ENCODE measurements around the gene ARHGAP19. TPM values are rescaled to one million over a fixed set of nuclear protein-coding genes. Genes with fewer than 3 reads are reported as not detected.
"Not testable (repeated sequence)": the region's sequence is repeated elsewhere in the genome, so short reads cannot be mapped to it uniquely, and the experiment has no call there.

ARHGAP19 gene
- total RNA-seq, 1 donor from 2014 or later, result 15.4 TPM

DNA sequence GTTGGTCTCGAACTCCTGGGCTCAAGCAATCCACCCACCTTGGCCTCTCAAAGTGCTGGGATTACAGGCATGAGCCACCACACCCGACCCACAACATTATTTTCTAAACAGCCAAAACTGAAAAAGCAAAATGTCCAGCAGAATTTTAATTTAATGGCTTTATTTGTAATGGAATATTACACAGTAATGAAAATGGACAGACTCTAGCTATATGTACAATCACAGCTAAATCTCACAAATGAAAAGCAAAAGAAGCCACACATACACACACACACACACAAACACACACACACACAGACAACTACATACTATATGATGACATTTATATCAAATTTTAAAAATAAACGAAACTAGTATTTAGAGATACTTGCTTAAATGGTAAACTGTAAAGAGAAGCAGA lies 18.7 kb downstream of the ARHGAP19 start:
- ATAC-seq, result no peak
- Histone ChIP-seq H3K4me3 (no peak overlapping the region), H3K27ac (no peak overlapping the region)

DNA sequence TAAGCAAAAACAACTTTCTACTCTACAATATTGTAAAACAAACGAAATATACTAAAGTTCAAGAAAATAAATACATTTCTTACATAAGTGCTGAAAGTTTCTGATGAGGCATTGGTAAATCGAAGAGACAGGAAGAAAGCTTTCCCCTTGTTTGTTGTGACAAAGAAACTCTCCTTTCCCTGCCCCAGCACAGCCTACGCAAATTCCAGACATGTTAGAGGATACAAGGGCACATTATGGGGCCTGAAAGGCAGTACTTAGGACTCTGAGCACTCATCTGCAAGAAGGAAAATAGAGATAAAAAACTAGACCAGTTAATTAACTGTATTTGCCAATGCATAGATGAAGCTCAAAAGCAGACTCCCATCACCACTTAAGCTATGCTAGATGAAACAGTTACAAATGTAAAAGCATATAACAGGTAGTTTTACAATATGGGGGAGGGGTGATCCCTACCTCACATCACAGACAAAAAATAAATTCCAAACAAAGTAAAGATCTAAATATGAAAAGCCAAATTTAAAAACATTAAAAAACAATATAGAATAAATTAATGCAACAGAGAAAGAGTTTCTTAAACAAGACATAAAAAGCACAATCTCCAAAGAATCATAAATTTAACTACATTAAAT lies 21.8 kb downstream of the ARHGAP19 start:
- Histone ChIP-seq H3K36me3 (no peaks in the 10 kb centered on the region), H3K9me3 (no peaks in the 10 kb centered on the region), H3K4me3 (no peak overlapping the region), H3K4me1 (no peaks in the 10 kb centered on the region), H3K27ac (no peak overlapping the region), H3K27me3 (ENCODE audit: low read depth) (no peaks in the 10 kb centered on the region)
- TF ChIP-seq, protein P1, sequence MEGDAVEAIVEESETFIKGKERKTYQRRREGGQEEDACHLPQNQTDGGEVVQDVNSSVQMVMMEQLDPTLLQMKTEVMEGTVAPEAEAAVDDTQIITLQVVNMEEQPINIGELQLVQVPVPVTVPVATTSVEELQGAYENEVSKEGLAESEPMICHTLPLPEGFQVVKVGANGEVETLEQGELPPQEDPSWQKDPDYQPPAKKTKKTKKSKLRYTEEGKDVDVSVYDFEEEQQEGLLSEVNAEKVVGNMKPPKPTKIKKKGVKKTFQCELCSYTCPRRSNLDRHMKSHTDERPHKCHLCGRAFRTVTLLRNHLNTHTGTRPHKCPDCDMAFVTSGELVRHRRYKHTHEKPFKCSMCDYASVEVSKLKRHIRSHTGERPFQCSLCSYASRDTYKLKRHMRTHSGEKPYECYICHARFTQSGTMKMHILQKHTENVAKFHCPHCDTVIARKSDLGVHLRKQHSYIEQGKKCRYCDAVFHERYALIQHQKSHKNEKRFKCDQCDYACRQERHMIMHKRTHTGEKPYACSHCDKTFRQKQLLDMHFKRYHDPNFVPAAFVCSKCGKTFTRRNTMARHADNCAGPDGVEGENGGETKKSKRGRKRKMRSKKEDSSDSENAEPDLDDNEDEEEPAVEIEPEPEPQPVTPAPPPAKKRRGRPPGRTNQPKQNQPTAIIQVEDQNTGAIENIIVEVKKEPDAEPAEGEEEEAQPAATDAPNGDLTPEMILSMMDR (IDR thresholded peaks at IDR 0.05), result no peak
- intact Hi-C loops (cut with DNase I), result no loop called here
- no peak for ATAC-seq
- DNase-seq, result no peak

More for the DNA sequence above, 18.7 kb downstream of the ARHGAP19 start:
- no peaks in the 10 kb centered on the region for H3K27me3 ChIP-seq (ENCODE audit: low read depth)
- no peaks in the 10 kb centered on the region for H3K9me3 ChIP-seq
- DNase-seq, result no peak
- no peaks in the 10 kb centered on the region for H3K36me3 ChIP-seq
- intact Hi-C loops (cut with DNase I), result no loop called here
- TF ChIP-seq, protein P1 (IDR thresholded peaks at IDR 0.05), result no peak
- H3K4me1 ChIP-seq, result peaks cover 8% of the 10 kb centered on the region

DNA sequence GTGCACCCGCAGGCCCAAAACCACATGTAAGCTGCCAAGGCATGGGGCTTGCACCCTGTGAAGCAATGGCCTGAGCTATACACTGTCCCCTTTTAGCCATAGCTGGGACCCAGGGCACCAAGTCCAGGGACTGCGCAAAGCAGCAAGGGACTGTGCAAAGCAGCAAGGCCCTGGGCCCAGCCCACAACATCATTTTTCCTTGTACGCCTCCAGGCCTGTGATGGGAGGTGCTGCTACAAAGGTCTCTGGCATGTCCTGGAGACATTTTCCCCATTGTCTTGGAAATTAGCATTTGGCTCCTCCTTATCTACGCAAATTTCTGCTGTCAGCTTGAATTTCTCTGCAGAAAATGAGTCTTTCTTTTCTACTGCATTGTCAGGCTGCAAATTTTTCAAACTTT lies 24.8 kb downstream of the ARHGAP19 start:
- no peak overlapping the region for H3K27ac ChIP-seq
- no peaks in the 10 kb centered on the region for H3K27me3 ChIP-seq (ENCODE audit: low read depth)
- no peaks in the 10 kb centered on the region for H3K4me1 ChIP-seq
- ATAC-seq (no peak), DNase-seq (no peak)
- H3K36me3 ChIP-seq, result peaks cover 24% of the 10 kb centered on the region
- H3K9me3 ChIP-seq, result no peaks in the 10 kb centered on the region
- intact Hi-C loops (cut with DNase I), result no loop called here
- TF ChIP-seq, protein P1 (IDR thresholded peaks at IDR 0.05), result no peak
- no peak overlapping the region for H3K4me3 ChIP-seq

DNA sequence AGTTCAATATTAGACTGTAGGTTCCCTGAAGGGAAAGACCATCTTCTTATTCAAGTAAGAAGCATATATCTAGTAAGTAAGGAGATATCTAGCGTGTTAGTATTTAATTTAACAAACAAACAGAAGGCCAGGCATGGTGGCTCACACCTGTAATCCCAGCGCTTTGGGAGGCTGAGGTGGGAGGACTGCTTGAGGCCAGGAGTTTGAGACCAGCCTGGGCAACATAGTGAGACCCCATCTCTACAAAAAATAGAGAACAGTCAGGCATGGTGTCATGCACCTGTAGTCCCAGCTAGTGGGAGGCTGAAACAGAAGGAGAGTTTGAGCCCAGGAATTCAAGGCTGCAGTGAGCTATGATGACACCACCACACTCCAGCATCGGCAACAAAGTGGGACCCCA lies 27.3 kb downstream of the ARHGAP19 start:
- H3K27me3 ChIP-seq (ENCODE audit: low read depth); H3K9me3 ChIP-seq; DNase-seq; H3K27ac ChIP-seq; H3K4me3 ChIP-seq; H3K4me1 ChIP-seq; intact Hi-C loops (cut with DNase I); ATAC-seq: not testable (repeated sequence)
- H3K36me3 ChIP-seq, result peaks cover 29% of the 10 kb centered on the region

DNA sequence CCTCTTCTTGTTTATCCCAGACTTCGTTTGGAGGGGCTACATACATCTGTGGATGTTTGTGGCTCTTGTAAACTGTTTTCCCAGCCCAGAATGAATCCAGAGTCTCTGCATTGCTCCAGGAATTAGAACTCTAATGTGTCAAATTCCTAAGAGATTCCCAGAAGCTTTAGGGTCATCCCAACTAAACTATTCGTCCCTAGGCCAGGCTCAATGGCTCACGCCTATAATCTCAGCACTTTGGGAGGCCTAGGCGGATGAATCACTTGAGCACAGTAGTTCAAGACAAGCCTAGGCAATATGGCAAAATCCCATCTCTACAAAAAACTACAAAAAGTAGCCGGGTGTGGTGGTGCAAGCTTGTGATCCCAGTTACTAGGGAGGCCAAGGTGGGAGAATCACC lies 28.5 kb downstream of the ARHGAP19 start:
- no peaks in the 10 kb centered on the region for H3K4me1 ChIP-seq
- ATAC-seq, result no peak
- DNase-seq, result no peak
- H3K4me3 ChIP-seq, result no peak overlapping the region
- no peak overlapping the region for H3K27ac ChIP-seq
- TF ChIP-seq, protein P1 (IDR thresholded peaks at IDR 0.05), result no peak
- no peaks in the 10 kb centered on the region for H3K27me3 ChIP-seq (ENCODE audit: low read depth)
- H3K36me3 ChIP-seq, result peaks cover 32% of the 10 kb centered on the region
- no peaks in the 10 kb centered on the region for H3K9me3 ChIP-seq
- intact Hi-C loops (cut with DNase I), result no loop called here

DNA sequence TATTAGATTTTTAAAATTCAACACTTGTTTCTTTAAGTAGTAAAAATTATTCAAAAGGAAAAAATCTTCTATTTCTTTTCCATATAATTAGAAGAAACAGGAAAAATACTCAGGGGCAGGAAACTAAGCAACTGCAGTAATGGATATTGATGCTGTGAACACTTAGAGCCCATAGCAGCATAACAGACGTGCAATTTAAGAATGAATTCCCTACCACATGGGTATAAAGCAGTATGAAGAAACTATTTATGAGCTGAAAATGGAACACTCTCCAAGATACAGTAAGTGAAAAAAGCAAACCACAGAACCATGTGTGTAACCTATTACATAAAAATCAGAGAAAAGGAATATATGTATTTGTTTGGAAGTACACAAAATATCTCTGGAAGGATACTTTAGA lies 30.8 kb downstream of the ARHGAP19 start:
- ATAC-seq, result no peak
- H3K36me3 ChIP-seq, result peaks cover 46% of the 10 kb centered on the region

More for the DNA sequence above, 30.8 kb downstream of the ARHGAP19 start:
- Histone ChIP-seq H3K4me1 (no peaks in the 10 kb centered on the region), H3K27ac (no peak overlapping the region), H3K9me3 (no peaks in the 10 kb centered on the region), H3K27me3 (ENCODE audit: low read depth) (no peaks in the 10 kb centered on the region), H3K4me3 (no peak overlapping the region)
- intact Hi-C loops (cut with DNase I), result no loop called here
- TF ChIP-seq, protein P1 (IDR thresholded peaks at IDR 0.05), result no peak
- DNase-seq, result no peak
